HCT116 (cell line): ENCODE results near the gene MOSPD3. TPM values are rescaled to one million over a fixed set of nuclear protein-coding genes. Genes with fewer than 3 reads are reported as not detected.
A peak's percentile ranks its signal among the peaks of the same experiment; 100 is the strongest.
"Not testable (repeated sequence)": the region's sequence is repeated elsewhere in the genome, so short reads cannot be mapped to it uniquely, and the experiment has no call there.

Experiments used
- ATAC-seq: fragments of 200-7000 bp; cut with Tn5 transposase; 2 replicates; pipeline ENCODE4 v1.9.1; 2020; ENCODE audit warnings: mild to moderate bottlenecking, moderate library complexity
- BruUV-seq: library from RNA; stranded (reverse); fragments of 400-500 nt; replicated peaks from 2 replicates; lab custom pipeline; 2021; lab: Mats Ljungman, UMichigan
- CTCF ChIA-PET: fragments of 300-600 bp; sonication (Branson Sonifier 250); formaldehyde crosslinking; loops from one replicate; lab custom pipeline; 2021; ENCODE audit warnings: antibody characterized with exemption; lab: Charles Lee
- POLR2A ChIA-PET: fragments of 300-600, 350-600 bp; sonication (Branson Sonifier 250); formaldehyde crosslinking; loops from one replicate; lab custom pipeline; 2021; ENCODE audit warnings: antibody characterized with exemption; lab: Charles Lee
- RAD21 ChIA-PET, 2 experiments: fragments of 300-600 bp; sonication (Branson Sonifier 250); formaldehyde crosslinking; loops; one replicate each; lab custom pipeline; 2023; ENCODE audit warnings: low total read pairs in 2 of 2; ENCODE audit not compliant: uncharacterized antibody in 2 of 2, unreplicated experiment in 2 of 2, low non-redundant PET in 1 of 2; lab: Charles Lee
- DNase-seq: peaks from one replicate; pipeline ENCODE4 v3.0.0-alpha.2; 2010; ENCODE audit warnings: low read depth, low spot score
- H2AFZ ChIP-seq: fragments of 200-600 bp; shearing (Covaris generic), sonication (generic); 2 replicates; pipeline ENCODE4 v1.6.1; 2017; ENCODE audit warnings: low read depth, mixed run types, mixed read lengths, antibody characterized with exemption, low read length; ENCODE audit not compliant: poor library complexity, severe bottlenecking
- H3K27ac ChIP-seq: 2 replicates; pipeline ENCODE4 v1.5.1; 2012; ENCODE audit warnings: low read depth, low read length
- H3K27me3 ChIP-seq: fragments of 200-600 bp; sonication (generic); 2 replicates; pipeline ENCODE4 v1.6.1; 2016; ENCODE audit warnings: mixed run types, low read length, mixed read lengths; ENCODE audit not compliant: insufficient read depth
- H3K36me3 ChIP-seq, 2 experiments: fragments of 200-500 bp in 1 of 2; fragments of 200-600 bp in 1 of 2; sonication (Bioruptor generic) in 1 of 2; sonication (generic) in 1 of 2; 2 replicates each; pipeline versions ENCODE4 v1.5.1 to v1.6.1; 2014 to 2016; ENCODE audit warnings: low read length in 2 of 2, inconsistent platforms in 1 of 2, mixed read lengths in 1 of 2, mixed run types in 1 of 2; ENCODE audit not compliant: insufficient read depth in 2 of 2, control insufficient read depth in 1 of 2
- H3K4me1 ChIP-seq, 2 experiments: fragments of 200-600 bp in 1 of 2; sonication (generic) in 1 of 2; 2 replicates each; pipeline versions ENCODE4 v1.5.1 to v1.6.1; 2012 to 2017; ENCODE audit warnings: low read length in 2 of 2, inconsistent platforms in 1 of 2, mild to moderate bottlenecking in 1 of 2, mixed read lengths in 1 of 2, mixed run types in 1 of 2, moderate library complexity in 1 of 2; ENCODE audit not compliant: insufficient read depth in 2 of 2, control insufficient read depth in 1 of 2
- H3K4me2 ChIP-seq: fragments of 200-600 bp; sonication (generic); 2 replicates; pipeline ENCODE4 v1.6.1; 2017; ENCODE audit warnings: mixed run types, low read length, mixed read lengths
- H3K4me3 ChIP-seq, 2 experiments: fragments of 200-600 bp in 1 of 2; sonication (generic) in 1 of 2; replicated peaks in 1 of 2; 2 replicates each; pipeline ENCODE4 v1.5.1; 2011 to 2016; ENCODE audit warnings: low read length in 2 of 2, control low read depth in 1 of 2, low read depth in 1 of 2, mild to moderate bottlenecking in 1 of 2, mixed read lengths in 1 of 2, mixed run types in 1 of 2
- H3K79me2 ChIP-seq: fragments of 200-600 bp; sonication (generic); 2 replicates; pipeline ENCODE4 v1.6.1; 2017; ENCODE audit warnings: mild to moderate bottlenecking, mixed run types, low read length, moderate library complexity, mixed read lengths; ENCODE audit not compliant: insufficient read depth
- H3K9ac ChIP-seq: fragments of 200-600 bp; sonication (generic); 2 replicates; pipeline ENCODE4 v1.6.1; 2016; ENCODE audit warnings: low read length, mixed read lengths
- H3K9me2 ChIP-seq: fragments of 200-600 bp; sonication (generic), shearing (Covaris generic); 2 replicates; pipeline ENCODE4 v1.6.1; 2017; ENCODE audit warnings: mixed run types, mild to moderate bottlenecking, moderate library complexity; ENCODE audit not compliant: insufficient read depth
- H3K9me3 ChIP-seq, 2 experiments: fragments of 200-500 bp in 1 of 2; fragments of 200-600 bp in 1 of 2; sonication (Bioruptor generic) in 1 of 2; sonication (generic) in 1 of 2; 2 replicates each; pipeline ENCODE4 v1.6.1; 2014 to 2017; ENCODE audit warnings: low read length in 2 of 2, mixed read lengths in 2 of 2, inconsistent platforms in 1 of 2, low read depth in 1 of 2, mild to moderate bottlenecking in 1 of 2, mixed run types in 1 of 2, moderate library complexity in 1 of 2; ENCODE audit not compliant: control insufficient read depth in 1 of 2, insufficient read depth in 1 of 2
- H4K20me1 ChIP-seq: fragments of 200-600 bp; sonication (generic), shearing (Covaris generic); 2 replicates; pipeline ENCODE4 v1.6.1; 2017; ENCODE audit warnings: mixed run types, mild to moderate bottlenecking, moderate library complexity; ENCODE audit not compliant: insufficient read depth
- CBX3 ChIP-seq: IDR thresholded peaks from 2 replicates; pipeline ENCODE4 v1.6.1; 2012; ENCODE audit warnings: low read depth
- EGR1 ChIP-seq: IDR thresholded peaks from 2 replicates; pipeline ENCODE4 v1.6.1; 2012; ENCODE audit warnings: low read depth
- SRF ChIP-seq: IDR thresholded peaks from 2 replicates; pipeline ENCODE4 v1.6.1; 2012; ENCODE audit warnings: low read depth
- intact Hi-C: fragments of 100-400 bp; cut with micrococcal nuclease; formaldehyde crosslinking; loops from 2 replicates; pipeline ENCODE4 v1.10.0; 2022
- total RNA-seq: library from RNA; stranded (reverse); gene quantifications from one replicate; pipeline ENCODE4 v1.2.1, GENCODE V29; 2021; ENCODE audit not compliant: unreplicated experiment
- TF ChIP-seq, protein P1 (sequence below): IDR thresholded peaks from 2 replicates; pipeline ENCODE4 v1.6.1; 2012; ENCODE audit warnings: low read depth

Gene MOSPD3
- total RNA-seq, 1 experiment from 2014 or later, result 32.8 TPM

DNA sequence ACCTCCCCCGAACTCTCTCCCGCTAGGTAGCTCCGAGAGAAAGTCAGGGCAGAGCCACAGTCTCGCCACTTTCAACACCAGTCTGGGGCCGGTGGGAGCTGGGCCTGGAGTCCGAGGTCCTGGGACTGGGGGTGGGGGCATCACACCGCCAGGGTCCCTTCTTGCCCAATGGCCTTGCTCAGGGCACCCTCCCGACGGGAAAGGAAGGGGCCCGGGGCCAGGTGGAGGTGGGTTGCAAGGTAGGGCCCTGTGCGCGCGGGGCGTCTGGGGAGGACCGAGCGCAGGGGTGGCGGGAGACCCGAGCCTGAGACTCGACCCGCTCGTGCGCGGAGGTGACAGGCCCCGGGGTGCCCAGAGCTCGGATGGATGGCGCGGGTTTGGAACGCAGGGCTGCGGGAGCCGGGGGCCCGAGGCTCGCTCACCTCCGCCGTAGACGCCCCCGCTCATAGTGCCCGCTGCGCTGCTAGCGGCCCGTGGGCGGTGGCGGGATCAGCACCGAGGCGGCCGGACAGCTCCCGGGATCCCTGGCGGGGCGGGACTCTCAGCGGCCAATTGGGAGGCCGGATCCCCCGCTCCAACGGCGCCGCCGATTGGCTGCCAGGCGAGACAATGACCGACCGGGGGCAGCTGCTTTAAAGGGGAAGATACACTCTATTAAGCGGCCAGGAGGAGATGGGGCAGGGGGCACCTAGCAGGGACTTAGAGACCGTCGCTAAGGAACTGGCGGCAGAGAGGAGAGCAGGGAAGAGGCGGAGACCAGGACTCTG lies 43.8 kb downstream of the MOSPD3 start, which contains the start of gene ACTL6B:
ACTL6B (minus strand) TSS at position 541 of the 767 bp plus-strand sequence; CDS start at position 447, 94 bp downstream.
- Histone ChIP-seq H4K20me1 (no peaks in the 10 kb centered on the region), H3K36me3 (no peaks in the 10 kb centered on the region), H3K4me1 (no peaks in the 10 kb centered on the region), H3K79me2 (no peaks in the 10 kb centered on the region), H3K4me2 (no peak within 1 kb of the TSS), H3K4me3 (no peak within 1 kb of the TSS), H3K27ac (no peak within 1 kb of the TSS), H3K9me2 (no peaks in the 10 kb centered on the region), H3K9ac (no peak within 1 kb of the TSS), H3K9me3 (no peaks in the 10 kb centered on the region), H2AFZ (no peak within 1 kb of the TSS), H3K27me3 (no peaks in the 10 kb centered on the region)
- TF ChIP-seq, protein P1, sequence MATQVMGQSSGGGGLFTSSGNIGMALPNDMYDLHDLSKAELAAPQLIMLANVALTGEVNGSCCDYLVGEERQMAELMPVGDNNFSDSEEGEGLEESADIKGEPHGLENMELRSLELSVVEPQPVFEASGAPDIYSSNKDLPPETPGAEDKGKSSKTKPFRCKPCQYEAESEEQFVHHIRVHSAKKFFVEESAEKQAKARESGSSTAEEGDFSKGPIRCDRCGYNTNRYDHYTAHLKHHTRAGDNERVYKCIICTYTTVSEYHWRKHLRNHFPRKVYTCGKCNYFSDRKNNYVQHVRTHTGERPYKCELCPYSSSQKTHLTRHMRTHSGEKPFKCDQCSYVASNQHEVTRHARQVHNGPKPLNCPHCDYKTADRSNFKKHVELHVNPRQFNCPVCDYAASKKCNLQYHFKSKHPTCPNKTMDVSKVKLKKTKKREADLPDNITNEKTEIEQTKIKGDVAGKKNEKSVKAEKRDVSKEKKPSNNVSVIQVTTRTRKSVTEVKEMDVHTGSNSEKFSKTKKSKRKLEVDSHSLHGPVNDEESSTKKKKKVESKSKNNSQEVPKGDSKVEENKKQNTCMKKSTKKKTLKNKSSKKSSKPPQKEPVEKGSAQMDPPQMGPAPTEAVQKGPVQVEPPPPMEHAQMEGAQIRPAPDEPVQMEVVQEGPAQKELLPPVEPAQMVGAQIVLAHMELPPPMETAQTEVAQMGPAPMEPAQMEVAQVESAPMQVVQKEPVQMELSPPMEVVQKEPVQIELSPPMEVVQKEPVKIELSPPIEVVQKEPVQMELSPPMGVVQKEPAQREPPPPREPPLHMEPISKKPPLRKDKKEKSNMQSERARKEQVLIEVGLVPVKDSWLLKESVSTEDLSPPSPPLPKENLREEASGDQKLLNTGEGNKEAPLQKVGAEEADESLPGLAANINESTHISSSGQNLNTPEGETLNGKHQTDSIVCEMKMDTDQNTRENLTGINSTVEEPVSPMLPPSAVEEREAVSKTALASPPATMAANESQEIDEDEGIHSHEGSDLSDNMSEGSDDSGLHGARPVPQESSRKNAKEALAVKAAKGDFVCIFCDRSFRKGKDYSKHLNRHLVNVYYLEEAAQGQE, result peak; percentile 79
- TF ChIP-seq CBX3, result no peak
- TF ChIP-seq EGR1, result peak; percentile 47; the same call in 1 of the 2 replicates
- TF ChIP-seq SRF, result no peak
- DNase-seq (no peak), ATAC-seq (peak; percentile 80)
- ChIA-PET POLR2A (no interaction called here), RAD21 (no interaction called here), CTCF (no interaction called here)
- intact Hi-C loops, result no loop called here
- no TSS peak for BruUV-seq

DNA sequence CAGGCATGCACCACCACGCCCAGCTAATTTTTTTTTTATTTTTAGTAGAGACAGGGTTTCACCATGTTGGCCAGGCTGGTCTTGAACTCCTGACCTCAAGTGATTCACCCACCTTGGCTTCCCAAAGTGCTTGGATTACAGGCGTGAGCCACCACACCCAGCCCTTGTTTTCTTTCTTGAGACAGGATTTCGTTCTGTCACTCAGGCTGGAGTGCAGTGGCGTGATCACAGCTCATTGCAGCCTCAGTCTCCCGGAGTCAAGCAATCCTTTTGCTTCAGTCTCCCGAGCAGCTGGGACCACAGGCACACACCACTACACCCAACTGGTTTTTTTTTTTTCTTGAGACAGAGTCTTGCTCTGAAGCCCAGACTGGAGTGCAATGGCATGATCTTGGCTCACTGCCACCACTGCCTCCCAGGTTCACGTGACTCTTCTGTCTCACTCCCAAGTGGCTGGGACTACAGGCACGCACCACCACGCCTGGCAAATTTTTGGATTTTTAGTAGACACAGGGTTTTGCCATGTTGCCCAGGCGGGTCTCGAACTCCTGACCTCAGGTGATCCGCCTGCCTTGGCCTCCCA lies 49.9 kb downstream of the MOSPD3 start:
- H3K9me2 ChIP-seq, H4K20me1 ChIP-seq, intact Hi-C loops, H3K27ac ChIP-seq, H3K36me3 ChIP-seq, BruUV-seq, DNase-seq, H3K79me2 ChIP-seq, H3K27me3 ChIP-seq, H2AFZ ChIP-seq, H3K9ac ChIP-seq, H3K9me3 ChIP-seq: not testable (repeated sequence)
- H3K4me3 ChIP-seq, result peak overlapping the region in 1 of 2 experiments; percentile 22; a peak in 1 of 4 replicates
- H3K4me1 ChIP-seq, result peaks cover 10 to 17% of the 10 kb centered on the region in 2 experiments; a peak in 3 of 4 replicates
- peak; percentile 73 for ATAC-seq
- ChIA-PET POLR2A (interaction anchor here (1.9 kb wide), 1 partner anchor 76 kb away, joined by 4 read pairs; the partner anchor contains the start of gene FBXO24), CTCF (interaction anchor here (0.8 kb wide), 1 partner anchor 30 kb away, joined by 3 read pairs; no protein-coding TSS in a partner anchor), RAD21 (interaction anchor here in 1 of 2 experiments (0.7 kb wide), 1 partner anchor 30 kb away, joined by 4 read pairs; no protein-coding TSS in a partner anchor)
- peak overlapping the region; percentile 50 for H3K4me2 ChIP-seq
